ENCODE results near the gene SPATA13.

SPATA13 gene

GRCh38 chr13:24142453-24142852 lies 18.1 kb upstream of the SPATA13 start:
- DNase-seq = no peak

- no peak for DNase-seq
Observed at GRCh38 chr13:24142886-24143285, 17.6 kb upstream of the SPATA13 start.

- DNase-seq = no peak
Observed at GRCh38 chr13:24145240-24145639, 15.3 kb upstream of the SPATA13 start.

- DNase-seq = no peak
Observed at GRCh38 chr13:24145674-24146073, 14.8 kb upstream of the SPATA13 start.

GRCh38 chr13:24146961-24147569 lies 13.5 kb upstream of the SPATA13 start:
- no peak for DNase-seq

GRCh38 chr13:24147570-24147963 lies 13.0 kb upstream of the SPATA13 start:
- no peak for DNase-seq

- DNase-seq = peak; percentile 55
Observed at GRCh38 chr13:24148414-24149235, 11.9 kb upstream of the SPATA13 start.

GRCh38 chr13:24149246-24150032 lies 11.1 kb upstream of the SPATA13 start:
- no peak for DNase-seq

- DNase-seq = no peak
Observed at GRCh38 chr13:24150572-24150971, 9.9 kb upstream of the SPATA13 start.

GRCh38 chr13:24151864-24152263 lies 8.7 kb upstream of the SPATA13 start:
- DNase-seq = no peak

GRCh38 chr13:24152292-24153214 lies 8.0 kb upstream of the SPATA13 start:
- DNase-seq = no peak

GRCh38 chr13:24153347-24153746 lies 7.2 kb upstream of the SPATA13 start:
- DNase-seq = no peak

GRCh38 chr13:24153979-24154701 lies 6.4 kb upstream of the SPATA13 start:
- no peak for DNase-seq

- DNase-seq = no peak
Observed at GRCh38 chr13:24159357-24159756, 1.2 kb upstream of the SPATA13 start.

GRCh38 chr13:24161010-24161775 lies 673 bp downstream of the SPATA13 start:
- DNase-seq = no peak

- DNase-seq = no peak
Observed at GRCh38 chr13:24161980-24162525, 1.5 kb downstream of the SPATA13 start.

GRCh38 chr13:24162604-24163003 lies 2.1 kb downstream of the SPATA13 start:
- DNase-seq = no peak

GRCh38 chr13:24165746-24166145 lies 5.2 kb downstream of the SPATA13 start:
- DNase-seq = no peak

- no peak for DNase-seq
Observed at GRCh38 chr13:24166561-24166960, 6.0 kb downstream of the SPATA13 start.

GRCh38 chr13:24167666-24168391 lies 7.3 kb downstream of the SPATA13 start:
- DNase-seq = no peak
